DMS53 (cell line): Measurements from ENCODE around the gene PRMT2.

ENCODE experiments used
- DNase-seq: peaks from one replicate; lab custom pipeline; 2025; lab: John Stamatoyannopoulos, UW

The PRMT2 gene

DNA sequence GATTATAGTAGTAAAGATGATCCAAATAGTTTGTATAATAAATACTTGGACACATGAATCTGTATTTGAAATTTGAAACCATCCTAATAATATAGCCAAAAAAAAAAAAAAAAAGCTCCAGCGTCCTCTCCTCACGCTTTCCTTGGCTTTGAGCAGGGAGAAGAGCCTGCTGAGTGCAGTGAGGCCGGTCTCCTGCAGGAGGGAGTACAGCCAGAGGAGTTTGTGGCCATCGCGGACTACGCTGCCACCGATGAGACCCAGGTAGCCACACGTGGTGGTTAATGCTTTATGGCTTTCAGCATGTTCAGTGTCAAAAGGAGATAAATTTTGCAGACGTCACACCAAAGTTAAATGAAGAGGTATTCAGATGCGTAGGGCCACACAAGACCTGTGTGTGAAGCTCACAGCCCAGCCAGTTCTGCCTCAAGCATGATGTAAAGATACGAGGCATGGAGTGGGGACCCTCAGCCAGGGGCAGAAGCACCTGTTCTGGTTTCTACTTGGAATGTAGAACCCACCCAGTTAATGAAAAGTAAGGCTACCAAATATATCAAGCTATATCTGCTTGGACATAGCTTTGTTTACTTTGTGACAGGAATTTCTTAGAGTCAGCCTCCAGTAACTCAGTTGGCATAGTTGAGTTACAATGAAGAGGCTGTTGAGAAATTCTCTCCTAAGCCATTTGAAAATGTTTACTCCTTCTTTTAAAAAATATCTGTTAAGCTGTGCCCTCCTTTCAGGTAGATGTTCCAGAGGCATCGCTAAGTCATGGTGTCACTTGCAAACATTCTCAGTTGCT, 8.1 kb downstream of the PRMT2 start:
- no peak for DNase-seq

GRCh38 chr21:46645840-46646239, 10.4 kb downstream of the PRMT2 start:
- DNase-seq, result no peak

GRCh38 chr21:46646541-46647154, 11.2 kb downstream of the PRMT2 start:
- no peak for DNase-seq

- no peak for DNase-seq
Measured at GRCh38 chr21:46648539-46648938, 13.1 kb downstream of the PRMT2 start.

DNA sequence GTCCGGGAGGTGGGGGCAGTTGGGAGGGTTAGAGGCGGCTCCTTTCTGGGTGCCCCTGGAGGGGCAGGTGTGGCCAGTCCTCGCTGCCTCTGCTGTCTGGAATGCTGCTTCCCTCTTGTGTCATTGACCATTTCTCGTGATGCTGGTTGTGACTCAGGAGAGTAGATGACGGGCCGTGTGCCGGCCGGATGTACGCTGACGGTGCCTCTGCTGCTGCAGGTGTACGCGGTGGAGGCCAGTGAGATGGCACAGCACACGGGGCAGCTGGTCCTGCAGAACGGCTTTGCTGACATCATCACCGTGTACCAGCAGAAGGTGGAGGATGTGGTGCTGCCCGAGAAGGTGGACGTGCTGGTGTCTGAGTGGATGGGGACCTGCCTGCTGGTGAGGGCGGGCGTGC, 13.9 kb downstream of the PRMT2 start:
- DNase-seq, result no peak

DNA sequence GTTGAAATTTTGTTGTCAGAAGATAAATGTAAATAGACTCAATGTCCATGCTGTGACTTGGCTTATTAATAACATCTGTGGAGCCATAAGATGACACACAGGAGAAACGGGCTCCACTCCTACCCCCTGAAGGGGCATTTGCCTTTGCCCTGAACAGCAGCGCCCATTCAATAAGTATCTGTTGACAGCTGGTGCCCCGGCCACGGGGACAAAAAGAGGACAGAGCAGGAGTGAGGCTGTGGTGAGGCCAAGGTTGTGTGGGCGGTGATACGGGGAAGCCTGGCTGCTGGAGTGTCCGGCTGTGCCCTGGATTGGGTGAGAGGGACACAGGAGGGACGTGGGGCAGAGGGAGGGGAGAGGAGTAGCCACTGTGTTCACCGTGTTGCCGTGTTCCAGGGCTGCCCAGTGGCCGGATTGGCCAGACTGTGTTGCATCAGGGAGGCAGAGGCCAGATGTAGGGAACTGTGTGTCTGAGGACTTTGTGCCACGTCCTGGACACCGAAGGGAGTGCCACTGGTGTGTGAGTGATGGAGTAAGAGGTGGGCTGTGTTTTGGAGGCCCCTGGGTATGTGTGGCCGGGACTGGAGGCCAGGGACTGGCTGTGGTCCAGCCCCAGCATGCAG, 15.1 kb downstream of the PRMT2 start:
- DNase-seq, result no peak

DNA sequence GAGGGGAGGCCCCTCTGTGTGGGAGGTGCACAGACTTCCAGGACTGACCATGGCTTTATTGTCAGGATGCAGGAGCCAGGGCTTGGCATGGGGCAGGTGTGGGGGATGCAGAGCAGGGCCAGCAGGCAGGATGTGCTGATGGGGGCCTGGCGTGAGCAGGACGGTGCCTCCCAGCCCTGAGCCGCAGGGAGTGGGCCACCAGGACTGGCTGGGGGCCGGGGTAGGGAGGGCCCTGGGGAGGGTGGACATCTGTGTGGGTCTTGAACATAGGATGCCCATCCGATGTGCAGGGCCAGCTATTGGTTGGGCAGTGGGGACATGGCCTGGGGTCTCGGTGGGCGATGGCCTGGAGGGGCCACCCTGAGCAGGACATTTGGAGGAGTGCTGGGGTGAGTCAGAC, 15.6 kb downstream of the PRMT2 start:
- no peak for DNase-seq

- DNase-seq, result no peak
Measured at GRCh38 chr21:46655230-46655629, 19.8 kb downstream of the PRMT2 start.

DNA sequence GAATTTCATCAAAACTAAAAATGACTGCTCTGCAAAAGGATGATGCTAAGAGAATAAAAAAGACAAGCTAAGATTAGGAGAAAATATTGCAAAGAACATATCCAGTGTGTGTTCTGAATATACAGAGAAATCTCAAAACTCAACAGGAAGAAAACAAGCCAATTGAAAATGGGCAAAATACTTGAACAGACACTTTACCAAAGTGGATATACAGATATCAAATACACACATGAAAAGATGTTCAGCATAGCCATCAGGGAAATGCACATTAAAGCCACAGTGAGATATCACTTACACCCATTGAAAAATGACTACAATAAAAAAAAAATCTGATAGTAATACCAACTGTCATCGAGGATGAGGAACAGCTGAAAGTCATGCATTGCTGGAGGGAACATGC, 21.3 kb downstream of the PRMT2 start:
- DNase-seq, result no peak

GRCh38 chr21:46660505-46660904, 25.0 kb downstream of the PRMT2 start:
- DNase-seq, result no peak

- peak; percentile 74 for DNase-seq
Measured at GRCh38 chr21:46661211-46661625, 25.7 kb downstream of the PRMT2 start.

GRCh38 chr21:46661642-46662366, 26.3 kb downstream of the PRMT2 start:
- no peak for DNase-seq

DNA sequence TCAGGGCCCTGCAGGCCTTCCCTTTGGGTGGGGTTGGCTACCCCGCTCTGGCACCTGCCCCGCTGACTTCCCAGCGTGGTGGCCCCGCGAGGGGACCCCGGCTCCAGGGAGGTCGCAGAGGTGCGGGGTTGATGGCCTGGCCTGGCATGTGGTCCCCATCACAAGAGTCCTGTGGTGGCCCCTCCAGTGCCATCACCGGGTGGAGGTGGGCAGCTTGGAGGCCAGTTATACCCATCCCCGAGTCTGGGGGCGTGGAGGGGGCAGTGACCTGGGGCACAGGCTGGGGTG, 26.8 kb downstream of the PRMT2 start:
- DNase-seq, result no peak

GRCh38 chr21:46662765-46663500, 27.5 kb downstream of the PRMT2 start:
- no peak for DNase-seq

- no peak for DNase-seq
Measured at GRCh38 chr21:46663754-46664153, 28.3 kb downstream of the PRMT2 start.

- peak; percentile 34 for DNase-seq
Measured at GRCh38 chr21:46664316-46664995, 29.0 kb downstream of the PRMT2 start.

GRCh38 chr21:46665566-46665965, 30.1 kb downstream of the PRMT2 start:
- DNase-seq, result no peak

- peak; percentile 68 for DNase-seq
Measured at GRCh38 chr21:46666941-46667740, 31.7 kb downstream of the PRMT2 start.

- DNase-seq, result peak; percentile 68
Measured at GRCh38 chr21:46667741-46668380, 32.4 kb downstream of the PRMT2 start.

- no peak for DNase-seq
Measured at GRCh38 chr21:46668381-46668780, 32.9 kb downstream of the PRMT2 start.
